HG03159 (cell line): ENCODE measurements around the gene GAB4.
"Not testable (repeated sequence)": the region's sequence is repeated elsewhere in the genome, so short reads cannot be mapped to it uniquely, and the experiment has no call there.

Source experiments
- ATAC-seq: cut with Tn5 transposase; IDR thresholded peaks from one replicate; pipeline ENCODE4 v1.9.1; 2021; ENCODE audit warnings: mild to moderate bottlenecking, moderate library complexity; ENCODE audit not compliant: unreplicated experiment

The GAB4 gene

DNA sequence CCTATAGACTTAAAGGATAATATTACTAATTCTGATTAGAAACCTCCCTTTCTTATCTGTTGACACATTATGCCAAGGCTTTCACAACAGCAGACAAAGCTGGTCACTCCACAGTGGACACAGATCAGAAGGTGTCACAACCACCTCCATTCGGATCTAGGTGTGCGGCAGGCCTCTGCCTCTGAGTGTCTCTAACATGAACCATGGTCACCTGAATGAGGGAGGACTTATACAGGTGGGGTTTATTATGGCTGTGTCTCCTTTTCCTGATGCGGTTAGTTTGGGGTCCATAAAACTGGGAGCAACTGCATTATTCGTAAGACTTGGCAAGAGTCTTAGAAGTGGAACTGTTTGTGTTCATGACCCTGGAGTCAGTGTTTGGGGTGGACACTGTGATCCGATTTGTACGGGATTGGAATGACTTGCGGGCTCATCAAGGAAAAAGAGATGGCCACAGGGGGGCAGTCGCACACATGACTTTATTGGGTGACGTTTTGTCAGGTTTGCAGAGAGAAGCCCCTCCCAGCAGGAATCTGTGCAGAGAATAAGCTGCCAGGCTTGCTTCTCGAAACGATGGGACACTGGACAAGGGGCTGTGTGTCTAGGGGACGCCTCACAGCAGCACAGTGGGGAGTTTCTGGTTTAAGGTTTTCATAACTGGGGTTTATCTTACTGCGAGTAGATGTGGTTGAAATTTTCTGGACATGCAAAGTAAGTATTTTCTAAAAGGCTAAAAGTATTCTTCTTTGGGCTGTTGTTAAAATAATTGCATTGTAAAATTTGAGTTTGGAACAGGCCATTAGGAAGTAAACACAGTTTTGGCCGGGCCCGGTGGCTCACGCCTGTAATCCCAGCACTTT, 90.6 kb downstream of the GAB4 start:
- ATAC-seq, result peak; percentile 53

DNA sequence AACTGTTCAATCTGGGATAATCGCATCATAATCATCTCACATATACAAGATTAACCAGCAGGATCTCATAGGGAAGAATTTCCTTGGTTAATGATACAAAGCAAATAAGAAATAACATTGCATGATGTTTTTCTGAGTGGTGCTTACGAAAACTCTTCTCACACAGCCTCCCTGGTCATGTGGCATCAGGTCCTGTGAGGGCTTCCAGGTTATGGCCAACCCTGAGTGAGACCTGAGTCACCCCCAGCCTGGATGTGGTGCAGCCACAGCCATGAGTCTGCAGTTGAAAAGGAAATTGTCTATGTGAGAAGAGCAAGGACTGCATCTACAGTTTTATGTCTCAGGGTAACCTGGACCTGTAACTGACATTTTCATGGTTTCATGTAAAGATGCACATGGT, 92.3 kb downstream of the GAB4 start:
- ATAC-seq, result no peak

DNA sequence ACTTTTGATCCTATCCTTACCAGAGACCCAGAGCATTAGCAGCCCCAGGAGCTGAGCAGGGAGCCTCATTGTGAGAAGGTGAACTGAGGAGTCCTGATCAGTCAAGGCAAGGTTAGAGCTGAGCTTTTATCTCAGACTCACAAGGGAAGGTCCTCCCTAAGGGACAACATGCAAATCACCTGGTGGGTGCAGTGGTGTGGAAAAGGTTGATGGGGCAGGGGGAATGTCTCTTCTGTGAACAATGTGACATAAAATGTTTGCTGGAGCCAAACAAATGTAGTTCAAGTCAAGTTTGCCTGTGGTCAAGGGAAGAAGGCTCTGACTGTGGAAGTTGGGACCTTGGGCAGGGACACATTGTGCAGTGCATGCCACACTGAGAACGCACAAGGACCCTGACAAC, 93.1 kb downstream of the GAB4 start:
- not testable (repeated sequence) for ATAC-seq

DNA sequence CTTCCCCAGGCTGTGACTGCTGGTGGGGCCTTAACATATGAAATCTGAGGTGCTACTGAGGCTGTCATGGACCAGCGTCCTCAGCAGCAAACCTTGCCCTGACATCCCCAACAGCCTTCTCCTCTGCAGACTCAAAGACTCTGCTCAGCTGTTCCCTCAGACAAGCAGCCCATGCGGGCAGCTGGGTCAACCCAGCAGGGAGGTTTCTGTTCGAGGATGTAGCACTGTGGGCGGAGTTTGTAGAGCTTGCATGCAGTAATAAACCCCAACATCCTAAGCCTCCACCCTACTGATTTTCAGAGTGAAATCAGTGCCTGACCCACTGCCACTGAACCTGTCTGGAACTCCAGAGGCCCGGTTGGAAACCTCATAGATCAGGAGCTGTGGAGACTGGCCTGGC, 94.0 kb downstream of the GAB4 start:
- ATAC-seq, result no peak

DNA sequence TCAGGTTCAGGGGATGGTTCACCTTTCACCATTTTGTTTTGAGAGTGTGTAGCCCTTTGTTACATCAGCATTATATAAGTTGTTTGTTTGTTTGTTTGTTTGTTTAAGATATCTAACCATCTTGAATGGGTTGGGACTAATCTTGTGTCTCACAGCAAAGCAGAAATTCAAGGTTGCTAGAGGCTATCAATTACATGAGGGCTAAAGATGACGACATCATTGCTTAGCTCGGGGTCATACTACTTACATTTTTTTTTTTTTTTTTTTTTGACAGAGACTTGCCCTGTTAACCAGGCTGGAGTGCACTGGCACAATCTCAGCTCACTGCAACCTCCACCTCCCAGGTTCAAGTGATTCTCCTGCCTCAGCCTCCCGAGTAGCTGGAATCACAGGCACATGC, 95.7 kb downstream of the GAB4 start:
- no peak for ATAC-seq
